ENCODE measurements around the gene SMYD3.
"Not testable (repeated sequence)": the region's sequence is repeated elsewhere in the genome, so short reads cannot be mapped to it uniquely, and the experiment has no call there.

The SMYD3 gene

GRCh38 chr1:246040200-246040890 is 466.7 kb downstream of the SMYD3 start:
- in situ Hi-C loops (cut with MboI; ENCODE audit: low sequenced_read_pairs) = no loop called here

GRCh38 chr1:246039584-246039983 is 467.5 kb downstream of the SMYD3 start:
- in situ Hi-C loops (cut with MboI; ENCODE audit: low sequenced_read_pairs) = no loop called here

GRCh38 chr1:246037832-246038231 is 469.2 kb downstream of the SMYD3 start:
- in situ Hi-C loops (cut with MboI; ENCODE audit: low sequenced_read_pairs) = no loop called here

GRCh38 chr1:246036175-246036574 is 470.9 kb downstream of the SMYD3 start:
- in situ Hi-C loops (cut with MboI; ENCODE audit: low sequenced_read_pairs) = no loop called here

GRCh38 chr1:246035060-246035541 is 472.0 kb downstream of the SMYD3 start:
- in situ Hi-C loops (cut with MboI; ENCODE audit: low sequenced_read_pairs) = no loop called here

- in situ Hi-C loops (cut with MboI; ENCODE audit: low sequenced_read_pairs) = no loop called here
Measured at GRCh38 chr1:246034630-246035029, 472.4 kb downstream of the SMYD3 start.

GRCh38 chr1:246032984-246033383 is 474.1 kb downstream of the SMYD3 start:
- in situ Hi-C loops (cut with MboI; ENCODE audit: low sequenced_read_pairs) = no loop called here

- in situ Hi-C loops (cut with MboI; ENCODE audit: low sequenced_read_pairs) = no loop called here
Measured at GRCh38 chr1:246032031-246032551, 475.0 kb downstream of the SMYD3 start.

GRCh38 chr1:246029616-246030015 is 477.5 kb downstream of the SMYD3 start:
- in situ Hi-C loops (cut with MboI; ENCODE audit: low sequenced_read_pairs) = no loop called here

GRCh38 chr1:246024118-246024517 is 483.0 kb downstream of the SMYD3 start:
- in situ Hi-C loops (cut with MboI; ENCODE audit: low sequenced_read_pairs) = not testable (repeated sequence)

GRCh38 chr1:246020211-246020954 is 486.7 kb downstream of the SMYD3 start:
- in situ Hi-C loops (cut with MboI; ENCODE audit: low sequenced_read_pairs) = no loop called here

- in situ Hi-C loops (cut with MboI; ENCODE audit: low sequenced_read_pairs) = no loop called here
Measured at GRCh38 chr1:246018146-246018545, 488.9 kb downstream of the SMYD3 start.

GRCh38 chr1:246012341-246012740 is 494.7 kb downstream of the SMYD3 start:
- in situ Hi-C loops (cut with MboI; ENCODE audit: low sequenced_read_pairs) = no loop called here

GRCh38 chr1:246010386-246010785 is 496.7 kb downstream of the SMYD3 start:
- in situ Hi-C loops (cut with MboI; ENCODE audit: low sequenced_read_pairs) = no loop called here

GRCh38 chr1:246008363-246008831 is 498.7 kb downstream of the SMYD3 start:
- in situ Hi-C loops (cut with MboI; ENCODE audit: low sequenced_read_pairs) = no loop called here

GRCh38 chr1:246005067-246005466 is 502.0 kb downstream of the SMYD3 start:
- in situ Hi-C loops (cut with MboI; ENCODE audit: low sequenced_read_pairs) = no loop called here

- in situ Hi-C loops (cut with MboI; ENCODE audit: low sequenced_read_pairs) = no loop called here
Measured at GRCh38 chr1:246004301-246004700, 502.8 kb downstream of the SMYD3 start.

- in situ Hi-C loops (cut with MboI; ENCODE audit: low sequenced_read_pairs) = no loop called here
Measured at GRCh38 chr1:246003442-246003730, 503.7 kb downstream of the SMYD3 start.

GRCh38 chr1:246002725-246003441 is 504.2 kb downstream of the SMYD3 start:
- in situ Hi-C loops (cut with MboI; ENCODE audit: low sequenced_read_pairs) = no loop called here

GRCh38 chr1:246001837-246002230 is 505.2 kb downstream of the SMYD3 start:
- in situ Hi-C loops (cut with MboI; ENCODE audit: low sequenced_read_pairs) = no loop called here

GRCh38 chr1:246001142-246001836 is 505.8 kb downstream of the SMYD3 start:
- in situ Hi-C loops (cut with MboI; ENCODE audit: low sequenced_read_pairs) = no loop called here

All from hTERT RPE-1 (cell line).